Femur (tissue), 1 donor: Measurements from ENCODE around the gene MGAT4D.
"Not testable (repeated sequence)": the region's sequence is repeated elsewhere in the genome, so short reads cannot be mapped to it uniquely, and the experiment has no call there.

Experiments
- DNase-seq: peaks from one replicate; pipeline ENCODE4 v3.0.0-alpha.2; 2017

Gene MGAT4D

GRCh38 chr4:140427919-140428471 lies 70.1 kb downstream of the MGAT4D start:
- DNase-seq = no peak

- DNase-seq = peak; percentile 83
These were observed 70.8 kb downstream of the MGAT4D start, which contains the start of gene CLGN for GRCh38 chr4:140427106-140427918. CLGN (minus strand) TSS chr4:140427648; CDS start chr4:140413078, 14,570 bp downstream.

GRCh38 chr4:140426610-140427105 lies 71.4 kb downstream of the MGAT4D start:
- no peak for DNase-seq

- no peak for DNase-seq
These were observed 75.0 kb downstream of the MGAT4D start for GRCh38 chr4:140423106-140423505.

- not testable (repeated sequence) for DNase-seq
These were observed 84.7 kb downstream of the MGAT4D start for GRCh38 chr4:140413130-140413969.

- DNase-seq = no peak
These were observed 89.1 kb downstream of the MGAT4D start for GRCh38 chr4:140408974-140409373.

GRCh38 chr4:140406292-140406691 lies 91.8 kb downstream of the MGAT4D start:
- DNase-seq = no peak

GRCh38 chr4:140400111-140400510 lies 98.0 kb downstream of the MGAT4D start:
- no peak for DNase-seq

- DNase-seq = no peak
These were observed 102.4 kb downstream of the MGAT4D start for GRCh38 chr4:140395668-140396067.
